Upper lobe of left lung (tissue), 6 donors: ENCODE measurements around the gene SH3GLB2. TPM values are rescaled to one million over a fixed set of nuclear protein-coding genes. Genes with fewer than 3 reads are reported as not detected.

Source experiments
- total RNA-seq, 6 donors: library from RNA; depleted of rRNA in 4 of 6; stranded (reverse); fragments of >200 nt in 4 of 6; gene quantifications; one replicate each; pipeline versions ENCODE4 v1.1.0 to v1.2.1, GENCODE V29; 2016 to 2021
- donor health status: DM: no; HTN: no; CAD: no; lungs with moderate emphysema.
- donor health status: DM: no; HTN: yes; CAD: no; lungs with severe emphysema.

SH3GLB2 gene
- total RNA-seq, 6 donors from 2014 or later: 69.6 to 202 (median 94.1) TPM

Other genes with a start within 250 kb of the SH3GLB2 start
- gene TBC1D13, start 241.1 kb downstream of the SH3GLB2 start, total RNA-seq: 10 to 100 TPM; 14.7 to 27.0 (median 19.2) TPM
- 10 to 100 TPM; 20.6 to 70.2 (median 28.8) TPM for gene ENDOG, start 209.8 kb downstream of the SH3GLB2 start, total RNA-seq
- gene SPOUT1, start 198.5 kb downstream of the SH3GLB2 start, total RNA-seq: 100 to 1,000 TPM in 1 of 6 donors, 10 to 100 TPM in 5; 10.5 to 108 (median 41.7) TPM
- 10 to 100 TPM in 1 of 6 donors, 1 to 10 TPM in 5; 3.9 to 10.5 (median 5.4) TPM for gene KYAT1, start 146.4 kb downstream of the SH3GLB2 start, total RNA-seq
- gene LRRC8A, start 146.2 kb downstream of the SH3GLB2 start, total RNA-seq: 100 to 1,000 TPM in 2 of 6 donors, 10 to 100 TPM in 4; 49.0 to 132 (median 67.0) TPM
- 100 to 1,000 TPM in 1 of 6 donors, 10 to 100 TPM in 5; 27.6 to 286 (median 57.7) TPM for gene PHYHD1, start 107.3 kb downstream of the SH3GLB2 start, total RNA-seq
- gene DOLK, start 80.7 kb downstream of the SH3GLB2 start, total RNA-seq: 10 to 100 TPM in 5 of 6 donors, 1 to 10 TPM in 1; 5.7 to 24.5 (median 12.3) TPM
- gene NUP188, start 80.6 kb downstream of the SH3GLB2 start, total RNA-seq: 100 to 1,000 TPM in 1 of 6 donors, 10 to 100 TPM in 5; 30.4 to 225 (median 50.1) TPM
- gene MIGA2, start 8.3 kb upstream of the SH3GLB2 start, total RNA-seq: 10 to 100 TPM; 18.6 to 95.3 (median 28.6) TPM
- 10 to 100 TPM in 2 of 6 donors, 1 to 10 TPM in 4; 3.9 to 14.8 (median 8.2) TPM for gene DOLPP1, start 52.8 kb upstream of the SH3GLB2 start, total RNA-seq
- 10 to 100 TPM; 18.5 to 34.3 (median 26.0) TPM for gene CRAT, start 82.5 kb upstream of the SH3GLB2 start, total RNA-seq
- gene PTPA, start 83.1 kb upstream of the SH3GLB2 start, total RNA-seq: 100 to 1,000 TPM in 2 of 6 donors, 10 to 100 TPM in 4; 48.2 to 130 (median 67.2) TPM
- 10 to 100 TPM in 3 of 6 donors, 1 to 10 TPM in 3; 3.7 to 17.0 (median 10.3) TPM for gene IER5L, start 149.9 kb upstream of the SH3GLB2 start, total RNA-seq